HK-2 (cell line): ENCODE data around the gene MAN1C1.
"Not testable (repeated sequence)": the region's sequence is repeated elsewhere in the genome, so short reads cannot be mapped to it uniquely, and the experiment has no call there.

Experiments used
- DNase-seq: peaks from one replicate; pipeline ENCODE4 v3.0.0-alpha.2; 2018; ENCODE audit not compliant: unreplicated experiment

MAN1C1 gene

GRCh38 chr1:25715888-25716287 is 99.3 kb downstream of the MAN1C1 start:
- no peak for DNase-seq

GRCh38 chr1:25716320-25716719 is 99.7 kb downstream of the MAN1C1 start:
- no peak for DNase-seq

DNA sequence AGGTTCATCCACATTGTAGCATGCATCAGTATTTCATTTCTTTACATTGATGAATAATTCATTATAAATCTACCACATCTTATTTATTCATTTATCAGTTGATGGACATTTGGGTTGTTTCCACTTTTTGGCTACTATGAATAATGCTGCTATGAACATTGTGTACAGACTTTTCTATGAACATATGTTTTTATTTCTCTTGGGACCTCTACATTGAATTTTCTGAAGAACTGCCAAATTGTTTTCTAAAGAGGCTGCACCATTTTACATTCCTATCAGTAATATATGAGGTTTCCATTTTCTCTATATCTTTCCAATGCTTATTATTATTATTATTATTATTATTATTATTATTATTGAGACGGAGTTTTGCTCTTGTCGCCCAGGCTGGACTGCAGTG is 102.1 kb downstream of the MAN1C1 start:
- no peak for DNase-seq

GRCh38 chr1:25720624-25721023 is 104.0 kb downstream of the MAN1C1 start:
- no peak for DNase-seq

GRCh38 chr1:25723250-25723880 is 106.8 kb downstream of the MAN1C1 start:
- no peak for DNase-seq

GRCh38 chr1:25724201-25724600 is 107.6 kb downstream of the MAN1C1 start:
- DNase-seq, result no peak

DNA sequence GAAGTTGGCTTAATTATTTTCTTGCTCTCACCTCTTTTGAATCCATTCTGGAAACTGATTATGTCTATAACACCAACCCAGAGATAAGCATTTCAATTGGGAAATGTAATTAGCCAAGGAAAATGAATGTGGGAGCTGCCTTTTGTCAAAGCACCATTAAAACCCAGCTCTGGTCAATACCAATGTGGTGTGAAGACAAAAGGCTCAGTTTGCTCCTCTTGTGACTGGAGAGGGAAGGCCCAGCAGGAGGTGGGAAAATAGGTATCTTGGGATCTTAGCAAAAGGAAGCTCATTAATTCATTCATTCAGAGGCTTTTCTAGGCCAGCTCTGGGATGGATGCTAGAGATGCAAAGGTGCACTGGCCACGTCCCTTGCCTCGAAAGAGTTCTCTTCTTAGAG is 108.4 kb downstream of the MAN1C1 start:
- DNase-seq, result no peak

DNA sequence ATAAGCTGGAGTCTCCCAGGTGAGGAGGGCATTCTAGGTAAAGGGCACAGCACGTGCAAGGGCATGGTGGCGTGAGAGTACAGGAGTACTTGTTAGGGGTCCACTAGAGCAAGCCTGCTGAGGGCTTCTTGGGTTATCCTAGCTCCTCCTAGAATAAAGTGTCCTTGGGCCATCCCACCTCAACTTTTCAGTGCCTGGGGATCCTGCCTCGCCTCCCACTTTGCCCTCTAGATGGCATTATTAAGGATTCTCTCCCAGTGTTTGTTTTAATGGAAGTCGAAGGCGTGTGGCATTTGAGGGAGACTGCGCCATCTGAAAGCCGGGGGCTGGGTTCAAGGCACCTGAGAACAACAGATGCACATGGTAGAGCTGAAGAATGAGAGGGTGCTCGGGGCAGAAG is 108.9 kb downstream of the MAN1C1 start:
- no peak for DNase-seq

- no peak for DNase-seq
Observed at GRCh38 chr1:25727088-25727487, 110.5 kb downstream of the MAN1C1 start.

DNA sequence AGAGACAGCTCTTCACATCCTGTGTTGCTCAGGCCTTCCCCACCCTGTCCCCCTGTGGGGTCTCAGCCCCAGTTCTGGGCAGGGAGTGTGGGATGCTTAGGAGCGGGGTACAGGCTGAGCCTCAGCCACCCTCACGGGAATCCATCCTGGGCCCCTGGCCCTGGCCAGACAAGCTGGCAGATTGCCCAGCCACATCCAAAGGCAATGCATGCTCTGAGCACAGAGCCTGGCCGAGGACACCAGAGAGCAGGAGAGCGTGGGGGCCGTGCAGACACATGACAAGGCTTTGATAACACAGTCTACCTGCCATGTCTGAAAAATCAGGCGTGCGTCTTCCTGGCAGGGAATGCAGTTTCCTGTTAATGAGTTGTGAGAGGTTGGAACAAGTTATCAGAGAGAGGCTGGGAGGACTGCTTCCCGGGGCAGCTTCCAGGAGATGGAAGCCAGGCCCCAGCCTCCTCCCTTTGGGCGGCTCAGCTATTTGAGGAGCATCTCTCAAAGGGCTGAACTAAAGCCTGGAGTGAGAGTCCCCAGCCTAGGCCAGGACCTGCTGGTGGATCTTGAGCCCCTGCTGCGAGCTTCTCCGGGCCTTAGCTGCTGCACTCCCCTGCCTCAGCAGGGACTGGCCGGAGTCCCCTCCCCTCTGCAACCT is 111.2 kb downstream of the MAN1C1 start:
- DNase-seq, result peak; percentile 23

DNA sequence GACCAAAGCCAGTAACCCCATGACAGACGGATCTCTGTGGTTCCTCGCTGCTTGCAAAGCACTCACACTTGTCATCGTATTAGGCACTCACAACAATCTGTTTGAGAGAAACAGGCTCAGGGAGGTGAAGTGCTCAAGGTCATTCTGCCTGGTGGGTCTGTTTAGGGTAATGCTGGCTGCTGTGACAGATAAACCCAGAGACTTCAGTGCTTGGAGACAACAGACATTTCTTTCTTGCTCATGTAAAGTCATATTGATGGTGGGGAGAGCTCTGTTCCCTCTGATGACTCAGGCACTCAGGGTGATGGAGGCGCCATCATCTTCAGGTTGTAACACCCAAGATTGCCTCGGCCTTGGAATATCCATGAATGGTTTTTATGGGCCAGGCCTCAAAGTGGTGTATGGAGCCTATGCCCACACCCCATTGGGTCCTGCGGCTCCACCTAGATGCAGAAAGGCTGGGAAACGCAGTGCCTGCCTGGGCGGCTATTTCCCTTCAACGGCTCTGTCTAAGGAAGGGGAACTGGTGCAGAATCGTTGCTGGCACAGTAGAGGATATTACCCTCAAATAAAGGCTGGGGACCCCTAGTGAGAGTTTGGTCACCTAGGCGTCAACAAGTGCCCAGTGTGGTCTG is 111.8 kb downstream of the MAN1C1 start:
- no peak for DNase-seq

- no peak for DNase-seq
Observed at GRCh38 chr1:25729045-25729444, 112.5 kb downstream of the MAN1C1 start.

GRCh38 chr1:25729790-25730644 is 113.4 kb downstream of the MAN1C1 start:
- DNase-seq, result no peak

GRCh38 chr1:25731148-25731547 is 114.6 kb downstream of the MAN1C1 start:
- DNase-seq, result no peak

DNA sequence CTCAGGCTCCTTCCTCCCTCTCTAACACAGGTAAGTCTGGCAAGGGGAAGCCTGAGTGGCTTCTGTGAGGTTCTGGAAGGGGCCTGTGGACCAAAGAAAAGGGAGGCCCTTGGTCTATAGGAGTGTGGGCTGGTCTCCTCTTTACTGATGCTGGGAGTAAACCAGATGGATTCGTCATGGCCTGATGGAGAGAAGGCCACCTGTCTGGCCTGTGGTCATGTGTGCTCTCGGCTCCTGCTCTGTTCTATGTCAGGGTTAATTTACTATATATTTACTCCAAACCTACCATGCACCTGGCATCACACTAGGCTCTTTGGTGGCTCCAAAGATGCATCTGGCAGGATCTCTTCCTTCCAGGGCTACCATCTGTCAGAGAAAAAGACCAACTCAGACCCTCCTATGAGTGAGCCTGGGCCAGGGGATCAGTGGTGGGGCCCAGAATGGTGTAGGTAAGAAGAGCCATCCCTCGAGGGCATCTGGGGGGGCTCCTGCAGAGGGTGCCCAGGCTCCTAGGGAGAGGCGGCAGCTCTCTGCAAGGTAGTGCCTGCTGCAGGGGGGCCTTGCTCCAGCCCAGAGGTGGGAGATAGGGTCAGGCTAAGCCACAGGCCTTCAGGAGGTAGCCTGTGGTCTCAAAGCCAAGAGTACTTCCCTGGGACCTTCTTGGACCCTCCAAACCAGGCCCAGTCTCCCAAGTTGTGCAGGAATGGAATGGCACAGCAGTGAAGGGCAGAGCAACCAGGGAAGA is 115.2 kb downstream of the MAN1C1 start:
- DNase-seq, result no peak

DNA sequence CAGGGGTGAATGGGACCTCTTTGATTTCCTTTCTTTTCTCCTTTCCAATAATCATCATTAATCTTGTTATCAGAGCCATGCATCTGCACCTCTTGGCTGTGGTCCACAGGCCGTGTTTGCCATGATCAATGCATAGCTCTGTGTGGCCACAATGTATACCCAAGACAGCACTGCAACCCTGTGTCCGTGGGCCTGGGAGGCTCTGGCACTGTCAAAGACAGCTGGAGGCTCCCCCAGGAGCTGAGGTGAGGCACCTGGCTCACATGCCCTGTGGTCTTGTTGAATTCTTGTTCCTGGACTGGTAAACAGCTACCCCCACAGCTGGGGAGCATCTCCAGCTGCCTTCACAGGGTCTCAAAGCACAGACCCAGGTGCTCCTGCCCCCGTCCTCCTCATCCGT is 116.2 kb downstream of the MAN1C1 start:
- DNase-seq, result no peak

DNA sequence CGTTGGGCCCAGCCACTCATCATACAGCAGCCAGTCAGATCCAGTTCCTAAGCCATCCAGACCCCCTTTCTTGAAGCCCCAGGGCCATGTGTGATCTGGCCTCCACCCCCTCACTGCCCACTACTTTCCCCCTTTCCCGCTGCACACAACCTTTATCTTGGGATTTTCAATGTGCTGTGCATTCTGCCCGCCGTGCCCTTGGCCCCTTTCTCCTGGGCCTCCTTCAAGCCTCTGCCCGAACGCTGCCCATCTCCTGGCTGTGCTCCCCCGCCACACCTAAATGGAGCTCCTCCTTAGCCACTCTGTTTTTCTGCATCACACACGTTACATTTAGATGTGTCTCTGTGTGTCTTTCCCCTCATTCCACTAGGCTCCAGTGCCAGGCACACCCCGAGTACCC is 116.7 kb downstream of the MAN1C1 start:
- no peak for DNase-seq

DNA sequence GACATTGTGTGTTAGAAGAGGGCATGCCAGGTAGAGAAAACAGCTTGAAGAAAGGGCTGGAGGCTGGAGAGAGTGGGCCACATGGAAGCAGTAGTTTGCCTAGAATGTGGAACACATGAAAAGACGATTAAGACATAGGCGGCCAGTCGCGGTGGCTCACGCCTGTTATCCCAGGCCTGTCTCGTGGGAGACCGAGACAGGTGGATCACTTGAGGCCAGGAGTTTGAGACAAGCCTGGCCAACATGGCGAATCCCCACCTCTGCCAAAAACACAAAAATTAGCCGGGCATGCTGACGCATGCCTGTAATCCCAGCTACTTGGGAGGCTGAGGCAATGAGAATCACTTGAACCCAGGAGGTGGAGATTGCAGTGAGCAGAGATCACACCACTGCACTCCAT is 118.4 kb downstream of the MAN1C1 start:
- DNase-seq, result not testable (repeated sequence)

GRCh38 chr1:25735956-25736529 is 119.5 kb downstream of the MAN1C1 start:
- no peak for DNase-seq

DNA sequence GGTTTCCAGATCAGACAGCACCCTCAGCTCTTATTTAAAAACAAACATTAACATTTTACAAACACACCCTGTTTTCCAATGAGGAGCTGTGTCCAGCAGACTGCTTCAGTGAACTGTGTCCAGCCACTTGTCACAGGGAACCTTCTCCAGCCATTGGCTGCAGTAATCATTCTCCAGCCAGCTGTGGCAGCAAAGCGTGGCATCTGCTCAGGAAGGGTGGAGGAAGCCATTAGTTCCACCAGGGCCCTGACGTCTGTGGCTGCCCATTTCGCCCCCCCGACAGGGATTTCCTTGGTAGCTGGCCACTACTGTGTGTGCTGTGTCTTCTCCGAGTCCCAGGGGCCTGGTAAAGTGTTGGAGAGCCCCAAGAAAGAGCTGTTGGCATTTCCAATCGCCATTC is 120.5 kb downstream of the MAN1C1 start:
- DNase-seq, result peak; percentile 25

- no peak for DNase-seq
Observed at GRCh38 chr1:25738499-25738898, 121.9 kb downstream of the MAN1C1 start.
